NB4 (cell line): ENCODE results near the gene NOVA1.

Experiments used
- CTCF ChIP-seq: IDR thresholded peaks from one replicate; pipeline ENCODE4 v1.5.1; 2012; ENCODE audit warnings: low read depth, low read length
- MAX ChIP-seq: IDR thresholded peaks from 2 replicates; pipeline ENCODE4 v1.6.1; 2011; ENCODE audit warnings: low read depth, low read length
- MYC ChIP-seq: IDR thresholded peaks from 2 replicates; pipeline ENCODE4 v1.6.1; 2011; ENCODE audit warnings: low read depth, low read length
- POLR2A ChIP-seq: IDR thresholded peaks from 2 replicates; pipeline ENCODE4 v1.6.1; 2011; ENCODE audit warnings: mild to moderate bottlenecking; ENCODE audit not compliant: insufficient read length; ENCODE audit errors: extremely low read depth

GRCh38 chr14:26412421-26412820, 185.4 kb downstream of the NOVA1 start:
- TF ChIP-seq CTCF (no peak), POLR2A (no peak), MAX (no peak), MYC (no peak)
